HFF-Myc (cell line): Measurements from ENCODE around the gene MICB.
"Not testable (repeated sequence)": the region's sequence is repeated elsewhere in the genome, so short reads cannot be mapped to it uniquely, and the experiment has no call there.

Experiments used
- DNase-seq: peaks from one replicate; pipeline ENCODE4 v3.0.0-alpha.2; 2011; ENCODE audit warnings: low read depth; ENCODE audit errors: extremely low read depth
- H3K4me3 ChIP-seq: replicated peaks from 2 replicates; pipeline ENCODE4 v1.5.1; 2011; ENCODE audit warnings: low read depth, mild to moderate bottlenecking, control low read depth, low read length
- TF ChIP-seq, protein P1 (sequence below): IDR thresholded peaks from 2 replicates; pipeline ENCODE4 v1.5.1; 2012; ENCODE audit warnings: mild to moderate bottlenecking, low read depth, low read length, control low read depth; ENCODE audit errors: missing control alignments

Gene MICB

GRCh38 chr6:31493875-31494694, 3.9 kb upstream of the MICB start:
- H3K4me3 ChIP-seq = peak overlapping the region; percentile 73

GRCh38 chr6:31495580-31495979, 2.4 kb upstream of the MICB start:
- no peak for DNase-seq
- peak overlapping the region; percentile 73 for H3K4me3 ChIP-seq
- TF ChIP-seq, protein P1, sequence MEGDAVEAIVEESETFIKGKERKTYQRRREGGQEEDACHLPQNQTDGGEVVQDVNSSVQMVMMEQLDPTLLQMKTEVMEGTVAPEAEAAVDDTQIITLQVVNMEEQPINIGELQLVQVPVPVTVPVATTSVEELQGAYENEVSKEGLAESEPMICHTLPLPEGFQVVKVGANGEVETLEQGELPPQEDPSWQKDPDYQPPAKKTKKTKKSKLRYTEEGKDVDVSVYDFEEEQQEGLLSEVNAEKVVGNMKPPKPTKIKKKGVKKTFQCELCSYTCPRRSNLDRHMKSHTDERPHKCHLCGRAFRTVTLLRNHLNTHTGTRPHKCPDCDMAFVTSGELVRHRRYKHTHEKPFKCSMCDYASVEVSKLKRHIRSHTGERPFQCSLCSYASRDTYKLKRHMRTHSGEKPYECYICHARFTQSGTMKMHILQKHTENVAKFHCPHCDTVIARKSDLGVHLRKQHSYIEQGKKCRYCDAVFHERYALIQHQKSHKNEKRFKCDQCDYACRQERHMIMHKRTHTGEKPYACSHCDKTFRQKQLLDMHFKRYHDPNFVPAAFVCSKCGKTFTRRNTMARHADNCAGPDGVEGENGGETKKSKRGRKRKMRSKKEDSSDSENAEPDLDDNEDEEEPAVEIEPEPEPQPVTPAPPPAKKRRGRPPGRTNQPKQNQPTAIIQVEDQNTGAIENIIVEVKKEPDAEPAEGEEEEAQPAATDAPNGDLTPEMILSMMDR = no peak

More at GRCh38 chr6:31493875-31494694, 3.9 kb upstream of the MICB start:
- TF ChIP-seq, protein P1 = peak; percentile 95
- DNase-seq = peak; percentile 66

GRCh38 chr6:31496826-31497225, 1.1 kb upstream of the MICB start:
- peak overlapping the region; percentile 52 for H3K4me3 ChIP-seq

DNA sequence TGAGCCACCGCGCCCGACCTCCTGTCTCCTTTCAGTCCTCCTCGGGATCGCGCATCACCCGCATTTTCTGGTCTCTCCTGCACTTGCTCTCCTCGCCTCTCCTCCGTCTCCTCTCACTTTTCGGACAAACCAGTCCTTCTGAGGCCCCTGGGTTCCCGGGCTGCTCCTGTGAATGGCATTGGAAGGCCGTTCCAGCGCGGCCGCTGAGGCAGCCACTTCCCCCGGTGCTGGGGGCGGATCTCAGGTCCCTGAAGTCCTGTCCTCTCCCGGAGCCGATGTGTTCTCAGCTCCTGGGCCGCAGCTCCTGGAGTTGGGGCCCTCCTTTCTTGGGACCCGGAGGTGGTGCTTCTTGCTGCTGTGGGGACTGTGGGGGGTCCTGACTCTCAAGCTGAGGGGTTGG, 803 bp downstream of the MICB start:
- no peak for DNase-seq
- H3K4me3 ChIP-seq = peak overlapping the region; percentile 52

More at GRCh38 chr6:31496826-31497225, 1.1 kb upstream of the MICB start:
- not testable (repeated sequence) for DNase-seq

GRCh38 chr6:31499648-31500047, 1.7 kb downstream of the MICB start:
- H3K4me3 ChIP-seq, DNase-seq: not testable (repeated sequence)

More for the DNA sequence above, 803 bp downstream of the MICB start:
- TF ChIP-seq, protein P1 = no peak

GRCh38 chr6:31502586-31502985, 4.6 kb downstream of the MICB start:
- no peak for DNase-seq
- H3K4me3 ChIP-seq = no peak overlapping the region
- TF ChIP-seq, protein P1 = no peak

- not testable (repeated sequence) for DNase-seq, H3K4me3 ChIP-seq
These were observed 11.1 kb downstream of the MICB start for GRCh38 chr6:31509036-31509435.

- H3K4me3 ChIP-seq = no peak overlapping the region
- TF ChIP-seq, protein P1 = no peak
- DNase-seq = no peak
These were observed 12.1 kb downstream of the MICB start for GRCh38 chr6:31510007-31510406.
